GM18951 (cell line): ENCODE results near the gene POLD4.

ENCODE experiments used
- POLR2A ChIP-seq: IDR thresholded peaks from 4 replicates; pipeline ENCODE4 v1.6.1; 2011; ENCODE audit warnings: mild to moderate bottlenecking; ENCODE audit not compliant: insufficient read length, insufficient read depth; ENCODE audit errors: extremely low read depth
- in situ Hi-C: fragments of 300-500 bp; cut with MboI; formaldehyde crosslinking; loops from one replicate; pipeline ENCODE4 v1.12.0; 2022; ENCODE audit warnings: low sequenced_read_pairs, mixed read lengths, inconsistent platforms; ENCODE audit not compliant: unreplicated experiment

The POLD4 gene

DNA sequence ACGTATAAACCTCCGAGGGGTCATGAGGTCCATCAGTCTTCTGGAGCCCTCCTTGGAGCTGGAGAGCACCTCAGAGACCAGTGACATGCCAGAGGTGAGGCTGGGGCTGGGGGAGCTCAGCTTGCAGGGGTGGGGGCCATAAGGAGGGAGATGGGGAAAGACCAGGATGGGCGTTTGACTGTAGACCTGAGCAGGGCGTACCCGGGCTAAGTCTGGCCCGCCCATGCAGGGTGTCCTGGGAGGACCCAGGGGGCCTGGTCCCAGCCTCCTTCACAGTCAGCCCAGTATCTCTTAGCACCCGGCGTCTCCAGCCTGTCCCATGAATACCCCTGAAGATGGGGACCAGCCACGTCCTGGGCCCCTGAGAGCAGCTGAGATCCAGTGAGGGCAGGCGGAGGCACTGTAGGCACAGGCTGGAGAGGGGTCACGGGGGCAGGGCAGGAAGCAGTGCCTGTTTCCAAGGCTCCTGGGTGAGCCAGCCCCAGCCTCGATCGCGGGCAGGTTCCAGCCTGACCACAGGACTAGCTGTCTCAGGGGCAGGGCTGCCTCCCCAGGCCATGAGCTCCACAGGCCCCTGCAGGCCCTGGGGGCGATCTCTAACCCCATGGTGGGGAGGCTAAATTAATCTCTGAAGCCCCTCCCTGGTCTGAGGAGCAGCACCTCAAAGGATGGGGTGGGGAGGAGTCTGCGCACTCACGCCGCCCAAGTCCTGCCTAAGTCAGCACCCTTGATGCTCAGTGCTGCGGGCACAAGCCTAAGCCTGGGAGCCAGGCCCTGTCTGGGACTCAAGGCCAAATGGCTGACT is 42.9 kb downstream of the POLD4 start:
- in situ Hi-C loops: no loop called here
- no peak for TF ChIP-seq POLR2A

DNA sequence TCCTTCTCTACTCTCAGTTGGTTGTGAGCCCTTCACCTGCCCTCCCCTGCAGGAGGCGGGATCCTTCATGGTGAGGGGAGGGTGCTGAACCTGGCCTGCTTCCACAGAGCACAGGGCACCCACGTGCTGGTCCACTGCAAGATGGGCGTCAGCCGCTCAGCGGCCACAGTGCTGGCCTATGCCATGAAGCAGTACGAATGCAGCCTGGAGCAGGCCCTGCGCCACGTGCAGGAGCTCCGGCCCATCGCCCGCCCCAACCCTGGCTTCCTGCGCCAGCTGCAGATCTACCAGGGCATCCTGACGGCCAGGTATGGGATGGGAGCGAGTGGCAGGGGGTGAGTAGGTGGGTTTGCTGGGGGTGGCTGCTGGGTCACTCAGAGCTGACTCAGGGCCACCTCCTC is 43.7 kb downstream of the POLD4 start:
- in situ Hi-C loops: no loop called here

DNA sequence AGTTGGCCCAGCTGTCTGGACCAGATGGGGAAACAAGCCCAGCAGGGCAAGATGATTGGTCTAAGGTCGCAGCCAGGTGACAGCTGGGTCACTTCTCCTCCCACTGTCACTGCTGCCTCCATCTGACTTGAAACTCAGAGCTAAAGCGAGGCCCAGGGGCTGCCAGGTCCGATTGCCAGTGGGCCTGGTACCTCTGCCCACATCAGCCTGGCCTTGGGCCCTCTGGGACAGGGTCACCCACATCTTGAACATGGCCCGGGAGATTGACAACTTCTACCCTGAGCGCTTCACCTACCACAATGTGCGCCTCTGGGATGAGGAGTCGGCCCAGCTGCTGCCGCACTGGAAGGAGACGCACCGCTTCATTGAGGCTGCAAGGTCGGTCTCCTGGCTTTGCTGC is 44.2 kb downstream of the POLD4 start:
- TF ChIP-seq POLR2A: no peak
- in situ Hi-C loops: no loop called here

More for the DNA sequence above, 43.7 kb downstream of the POLD4 start:
- no peak for TF ChIP-seq POLR2A

- in situ Hi-C loops: no loop called here
- no peak for TF ChIP-seq POLR2A
Observed at GRCh38 chr11:67308031-67308866, 45.1 kb downstream of the POLD4 start.

GRCh38 chr11:67307545-67308001 is 45.8 kb downstream of the POLD4 start:
- in situ Hi-C loops: no loop called here
- TF ChIP-seq POLR2A: no peak

- TF ChIP-seq POLR2A: no peak
- in situ Hi-C loops: no loop called here
Observed at GRCh38 chr11:67306769-67307544, 46.4 kb downstream of the POLD4 start.

DNA sequence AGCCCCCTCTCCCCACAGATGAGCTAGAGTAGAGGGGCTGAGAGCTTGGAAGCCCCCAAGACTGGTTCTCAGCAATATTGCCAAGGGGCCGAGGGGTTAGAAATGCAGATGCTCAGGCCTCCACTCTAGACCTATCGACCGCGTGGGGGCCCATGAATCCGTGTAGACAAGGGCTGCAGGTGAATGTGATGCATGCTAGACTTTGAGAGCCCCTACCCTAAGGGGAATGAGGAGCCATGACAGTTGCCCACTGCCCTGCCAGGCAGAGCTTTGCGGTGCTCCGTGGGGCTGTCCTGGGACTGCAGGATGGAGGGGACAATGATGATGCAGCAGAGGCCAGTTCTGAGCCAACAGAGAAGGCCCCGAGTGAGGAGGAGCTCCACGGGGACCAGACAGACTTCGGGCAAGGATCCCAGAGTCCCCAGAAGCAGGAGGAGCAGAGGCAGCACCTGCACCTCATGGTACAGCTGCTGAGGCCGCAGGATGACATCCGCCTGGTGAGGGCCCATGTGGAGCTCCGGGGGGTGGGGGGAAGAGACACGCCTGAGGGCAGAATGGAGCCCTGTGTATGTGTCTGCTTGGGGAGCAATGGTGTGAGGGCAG is 48.7 kb downstream of the POLD4 start:
- in situ Hi-C loops: no loop called here
- TF ChIP-seq POLR2A: no peak

- no peak for TF ChIP-seq POLR2A
- in situ Hi-C loops: no loop called here
Observed at GRCh38 chr11:67303835-67304411, 49.4 kb downstream of the POLD4 start.

DNA sequence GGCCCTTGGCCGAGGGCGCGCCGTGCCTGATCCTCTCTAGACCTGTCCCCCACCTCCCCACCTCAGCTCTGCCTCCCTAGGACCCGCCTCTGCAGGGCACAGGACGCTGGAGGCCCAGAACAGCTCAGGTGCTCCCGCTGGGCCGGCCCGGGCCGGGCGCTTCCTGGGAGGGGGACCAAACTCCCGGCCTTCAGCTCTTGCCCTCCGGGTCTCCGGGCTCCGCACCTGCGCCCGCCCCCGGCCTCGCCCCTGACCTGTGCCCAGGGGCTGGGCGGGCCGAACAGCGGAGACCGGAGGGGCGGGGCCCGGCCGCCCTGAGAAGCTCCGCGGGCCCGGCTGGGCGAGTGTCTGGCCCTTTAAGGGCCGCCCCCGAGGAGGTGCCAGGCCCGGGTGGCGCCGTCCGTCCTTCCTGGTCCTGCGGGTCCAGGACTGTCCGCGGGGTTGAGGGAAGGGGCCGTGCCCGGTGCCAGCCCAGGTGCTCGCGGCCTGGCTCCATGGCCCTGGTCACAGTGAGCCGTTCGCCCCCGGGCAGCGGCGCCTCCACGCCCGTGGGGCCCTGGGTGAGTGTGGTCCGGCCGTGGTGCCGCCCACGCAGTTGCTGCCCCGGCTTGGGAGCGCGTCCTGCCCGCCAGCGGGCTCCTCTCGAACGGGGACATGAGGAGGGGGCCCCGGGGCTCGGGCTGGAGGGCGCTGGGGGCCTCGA is 50.1 kb downstream of the POLD4 start, which contains the start of gene SSH3:
Gene SSH3, plus strand, starts transcription at position 399 of the 703 bp plus-strand sequence. Its CDS starts 96 bp downstream, at position 495.
- TF ChIP-seq POLR2A: peak; percentile 27
- in situ Hi-C loops: no loop called here

GRCh38 chr11:67302571-67303131 is 50.7 kb downstream of the POLD4 start:
- in situ Hi-C loops: no loop called here
- no peak for TF ChIP-seq POLR2A

DNA sequence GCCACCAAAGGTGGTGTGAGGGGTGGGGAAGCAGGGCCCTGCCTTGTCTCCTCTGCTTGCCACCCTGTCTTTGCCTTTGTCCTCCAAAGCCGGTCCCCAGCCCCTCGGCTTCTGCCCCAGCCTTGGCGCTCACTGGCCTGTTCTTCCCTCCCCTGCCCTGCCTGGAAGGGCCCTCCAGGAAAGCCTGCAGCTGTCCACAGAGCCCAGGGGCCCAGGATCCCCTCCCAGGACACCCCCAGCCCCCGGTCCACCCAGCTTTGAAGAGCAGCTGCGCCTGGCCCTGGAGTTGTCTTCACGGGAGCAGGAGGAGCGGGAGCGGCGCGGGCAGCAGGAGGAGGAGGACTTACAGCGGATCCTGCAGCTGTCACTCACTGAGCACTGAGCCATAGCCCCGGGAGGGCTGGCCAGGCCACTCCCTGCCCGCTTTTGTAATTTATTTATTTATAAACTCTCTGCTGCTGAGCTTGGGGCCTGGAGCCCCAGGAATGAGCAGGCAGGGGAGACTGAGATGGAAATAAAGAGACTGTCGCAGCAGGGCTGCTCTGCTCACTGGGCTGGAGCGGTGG is 51.3 kb downstream of the POLD4 start:
- in situ Hi-C loops: no loop called here
- no peak for TF ChIP-seq POLR2A
